Hematopoietic multipotent progenitor cell (in vitro differentiated cells): ENCODE results near the gene TMEM178B. TPM values are rescaled to one million over a fixed set of nuclear protein-coding genes. Genes with fewer than 3 reads are reported as not detected.
"Not testable (repeated sequence)": the region's sequence is repeated elsewhere in the genome, so short reads cannot be mapped to it uniquely, and the experiment has no call there.

Source experiments
- DNase-seq, 3 donors: peaks; one replicate each; pipeline ENCODE4 v3.0.0-alpha.2; 2011 to 2015; ENCODE audit warnings: low read depth in 2 of 3, low spot score in 2 of 3
- total RNA-seq: library from RNA; depleted of rRNA; stranded (reverse); fragments of >200 nt; gene quantifications from one replicate; pipeline ENCODE4 v1.2.3, GENCODE V29; 2012

Gene TMEM178B
- total RNA-seq, 1 donor = under 0.01 TPM

DNA sequence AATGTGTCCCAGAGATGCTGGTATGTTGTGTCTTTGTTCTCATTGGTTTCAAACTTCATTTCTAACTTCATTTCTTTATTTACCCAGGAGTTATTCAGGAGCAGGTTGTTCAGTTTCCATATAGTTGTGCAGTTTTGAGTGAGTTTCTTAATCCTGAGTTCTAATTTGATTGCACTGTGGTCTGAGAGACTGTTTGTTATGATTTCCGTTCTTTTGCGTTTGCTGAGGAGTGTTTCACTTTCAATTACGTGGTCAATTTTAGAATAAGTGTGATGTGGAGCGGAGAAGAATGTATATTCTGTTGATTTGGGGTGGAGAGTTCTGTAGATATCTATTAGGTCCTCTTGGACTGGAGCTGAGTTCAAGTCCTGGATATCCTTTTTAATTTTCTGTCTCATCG lies 103.3 kb downstream of the TMEM178B start:
- not testable (repeated sequence) for DNase-seq

DNA sequence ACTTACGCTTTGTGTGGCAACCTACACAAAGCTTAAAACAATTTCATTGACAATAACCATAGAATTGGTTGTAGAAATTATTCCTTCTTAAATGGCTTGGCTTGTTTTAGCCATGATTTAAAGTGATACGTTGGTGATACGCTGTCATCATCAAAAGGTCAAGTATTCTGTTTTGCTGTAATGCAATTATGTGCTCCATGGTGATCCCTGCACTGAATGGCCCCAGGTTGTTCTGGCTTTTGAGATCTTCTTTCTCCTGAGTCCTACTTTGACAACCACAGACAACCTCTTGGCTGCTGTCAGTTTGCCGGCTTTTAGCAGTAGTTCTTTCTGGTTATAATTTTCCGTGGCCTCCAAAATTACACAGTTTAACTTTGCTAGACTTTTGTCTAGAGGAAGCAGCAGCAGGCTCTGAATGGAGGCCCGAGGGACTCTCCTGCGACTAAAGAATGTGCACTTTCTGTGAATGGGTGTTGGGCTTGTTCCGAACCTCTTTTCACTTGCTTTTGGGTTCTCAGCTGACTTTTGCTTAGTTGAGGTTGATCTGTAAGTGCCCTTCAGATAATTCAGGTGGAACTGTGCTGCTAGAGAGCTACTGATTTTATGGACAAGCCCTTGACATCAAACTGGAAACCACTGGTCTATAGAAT lies 104.7 kb downstream of the TMEM178B start:
- no peak for DNase-seq

DNA sequence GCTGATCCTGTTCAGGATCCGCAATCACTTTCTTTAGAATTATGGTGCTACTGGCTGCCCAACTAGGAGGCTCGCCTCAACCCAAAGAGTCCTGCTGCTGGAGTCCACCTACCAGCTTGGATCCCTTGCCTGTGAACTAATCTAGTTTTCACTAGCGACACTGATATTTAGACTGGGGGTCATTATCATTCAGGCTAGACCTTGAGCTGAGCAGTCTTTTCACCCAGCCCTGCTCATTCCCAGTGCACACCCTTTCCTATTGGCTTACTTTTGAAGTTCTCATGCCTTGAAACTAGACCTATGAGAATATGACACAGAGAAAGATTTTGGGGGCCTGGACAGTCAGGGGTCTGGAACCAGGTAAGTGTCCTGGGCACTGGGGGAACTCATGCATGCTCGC lies 107.9 kb downstream of the TMEM178B start:
- no peak for DNase-seq

DNA sequence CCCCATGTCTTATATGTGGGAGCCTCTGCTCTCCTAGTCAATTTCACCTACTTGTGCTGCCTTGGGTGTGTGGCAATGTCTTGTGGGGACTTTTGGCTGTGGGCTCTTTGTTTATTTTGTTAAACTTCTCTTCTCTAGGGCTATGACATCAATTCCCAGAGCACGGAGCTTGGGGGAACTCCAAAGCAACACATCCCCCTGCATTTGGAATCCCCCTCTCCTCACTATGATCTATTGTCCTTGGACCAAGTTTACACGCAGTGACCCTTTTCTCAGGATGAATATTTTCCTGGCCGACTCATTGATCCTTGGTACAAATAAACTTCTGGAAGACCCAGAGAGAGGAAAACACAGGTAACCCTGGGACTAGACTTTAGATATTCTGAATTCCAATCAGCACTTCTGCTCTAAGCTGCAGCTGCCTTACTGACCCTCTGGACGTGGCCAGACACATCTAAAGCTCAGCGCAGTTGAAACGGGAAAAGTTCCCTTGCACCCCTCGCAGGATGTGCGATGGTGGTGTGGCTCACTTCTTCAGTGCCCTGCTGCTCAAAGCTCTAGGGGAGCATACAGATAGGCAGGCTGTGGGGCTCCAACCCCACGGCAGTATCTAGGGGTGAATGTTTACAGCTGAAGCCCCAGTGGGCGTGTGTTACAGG lies 110.8 kb downstream of the TMEM178B start:
- no peak for DNase-seq

DNA sequence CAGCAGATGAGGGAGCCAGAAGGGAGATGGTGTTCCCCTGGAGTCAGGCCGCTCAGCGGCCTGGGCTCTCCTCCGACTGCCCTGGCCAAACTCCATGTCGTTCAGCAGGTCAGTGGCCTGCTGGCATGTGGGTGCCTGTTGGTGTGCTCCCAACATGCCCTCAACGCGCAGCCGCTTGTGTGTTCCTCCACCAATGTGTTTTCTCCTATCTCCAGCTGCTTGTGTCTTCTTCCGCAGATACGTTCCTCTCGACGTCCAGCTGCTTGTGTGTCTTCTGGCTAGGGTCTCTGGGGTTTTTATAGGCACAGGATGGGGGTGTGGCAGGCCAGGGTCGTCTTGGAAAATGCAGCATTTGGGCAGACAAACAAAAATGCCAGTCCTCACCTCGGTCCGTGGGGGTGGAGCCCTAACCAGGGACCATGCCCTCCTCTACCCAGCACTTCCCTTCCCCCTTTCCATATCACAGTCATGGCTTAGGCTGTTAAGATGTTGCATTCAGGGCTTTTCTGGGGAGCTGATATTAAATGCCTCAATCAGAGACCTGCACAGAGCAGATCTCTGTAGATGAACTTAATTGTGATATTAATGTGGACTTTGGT lies 111.6 kb downstream of the TMEM178B start:
- no peak for DNase-seq

DNA sequence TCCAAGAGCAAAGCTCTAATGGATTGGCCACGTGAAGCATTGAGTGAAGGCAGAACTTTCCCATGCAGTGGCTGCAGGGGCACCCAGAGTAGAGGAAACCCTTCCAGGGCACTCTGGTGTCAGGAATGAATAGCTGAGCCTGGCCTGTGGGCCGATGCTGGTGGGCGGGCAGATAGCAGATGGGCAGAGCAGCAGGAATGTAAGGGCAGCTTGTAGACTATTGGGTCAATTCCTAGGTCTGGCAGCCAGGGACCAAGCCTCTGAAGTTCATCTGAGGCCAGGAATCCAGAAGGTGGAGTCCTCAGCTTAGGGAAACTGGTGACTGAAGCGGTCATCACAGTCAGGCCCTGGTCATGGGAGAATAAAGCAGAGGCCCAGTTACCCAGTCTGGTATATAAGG lies 115.4 kb downstream of the TMEM178B start:
- no peak for DNase-seq

DNA sequence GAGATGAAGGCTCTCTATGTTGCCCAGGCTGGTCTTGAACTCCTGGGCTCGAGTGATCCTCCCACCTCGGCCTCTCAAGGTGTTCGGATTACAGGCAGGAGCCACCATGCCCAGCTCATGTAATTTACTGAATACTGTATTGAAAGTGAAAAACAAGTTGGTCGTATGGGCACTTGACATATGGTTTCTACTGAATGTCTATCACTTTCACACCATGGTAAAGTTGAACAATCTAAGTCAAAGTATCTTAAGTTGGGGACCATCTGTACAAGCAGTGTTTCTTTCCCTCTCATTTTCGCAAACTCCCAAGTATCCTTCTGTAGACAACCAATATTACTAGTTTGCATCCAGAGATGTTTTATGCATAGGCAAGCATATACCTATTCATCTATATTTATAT lies 116.6 kb downstream of the TMEM178B start:
- DNase-seq = no peak

DNA sequence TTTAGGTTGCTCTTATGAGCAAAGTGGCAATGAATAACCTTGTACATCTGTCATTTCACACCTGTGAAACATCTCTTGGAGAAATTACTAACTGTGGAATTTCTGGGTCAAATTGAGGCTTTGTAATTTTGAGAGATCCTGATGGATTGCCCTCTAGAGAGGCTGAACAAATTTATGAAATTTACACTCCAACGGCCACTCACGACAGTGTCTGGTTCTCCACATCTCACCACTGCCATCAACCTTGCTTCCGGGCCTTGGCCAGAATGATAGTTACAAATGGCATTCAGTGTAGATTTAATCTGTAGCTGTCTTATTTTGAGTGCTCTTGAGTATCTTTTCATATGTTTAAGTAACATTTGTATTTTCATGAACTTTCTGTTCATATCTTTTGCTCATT lies 117.4 kb downstream of the TMEM178B start:
- no peak for DNase-seq

DNA sequence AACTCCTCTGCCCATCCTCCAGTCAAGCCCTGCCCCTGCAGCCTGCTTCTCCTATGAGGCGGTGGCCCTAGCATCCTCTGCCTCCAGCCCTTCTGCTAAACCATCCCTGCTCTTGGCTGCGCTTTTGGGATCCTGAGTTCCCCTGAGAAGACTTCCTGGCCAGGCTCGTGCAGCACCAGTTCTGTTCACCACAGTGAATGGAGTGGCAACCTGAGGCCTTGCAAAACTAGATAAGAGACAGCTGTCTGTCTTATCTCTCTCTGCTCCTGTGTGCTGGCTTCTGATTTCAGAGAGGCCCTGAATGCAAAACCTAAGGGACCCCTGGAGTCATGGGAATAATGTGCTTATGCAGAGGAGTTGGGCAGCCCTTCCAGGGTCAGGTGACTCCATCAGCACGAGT lies 119.2 kb downstream of the TMEM178B start:
- DNase-seq = no peak

DNA sequence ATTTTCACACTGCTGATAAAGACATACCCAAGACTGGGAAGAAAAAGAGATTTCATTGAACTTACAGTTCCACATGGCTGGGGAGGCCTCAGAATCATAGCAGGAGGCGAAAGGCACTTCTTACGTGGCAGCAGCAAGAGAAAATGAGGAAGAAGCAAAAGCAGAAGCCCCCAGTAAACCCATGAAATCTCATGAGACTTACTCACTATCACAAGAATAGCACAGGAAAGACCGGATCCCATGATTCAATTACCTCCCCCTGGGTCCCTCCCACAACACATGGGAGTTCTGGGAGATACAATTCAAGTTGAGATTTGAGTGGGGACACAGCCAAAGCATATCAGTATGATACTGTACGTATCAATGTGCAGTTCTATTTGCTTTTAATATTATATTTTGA lies 121.9 kb downstream of the TMEM178B start:
- not testable (repeated sequence) for DNase-seq

DNA sequence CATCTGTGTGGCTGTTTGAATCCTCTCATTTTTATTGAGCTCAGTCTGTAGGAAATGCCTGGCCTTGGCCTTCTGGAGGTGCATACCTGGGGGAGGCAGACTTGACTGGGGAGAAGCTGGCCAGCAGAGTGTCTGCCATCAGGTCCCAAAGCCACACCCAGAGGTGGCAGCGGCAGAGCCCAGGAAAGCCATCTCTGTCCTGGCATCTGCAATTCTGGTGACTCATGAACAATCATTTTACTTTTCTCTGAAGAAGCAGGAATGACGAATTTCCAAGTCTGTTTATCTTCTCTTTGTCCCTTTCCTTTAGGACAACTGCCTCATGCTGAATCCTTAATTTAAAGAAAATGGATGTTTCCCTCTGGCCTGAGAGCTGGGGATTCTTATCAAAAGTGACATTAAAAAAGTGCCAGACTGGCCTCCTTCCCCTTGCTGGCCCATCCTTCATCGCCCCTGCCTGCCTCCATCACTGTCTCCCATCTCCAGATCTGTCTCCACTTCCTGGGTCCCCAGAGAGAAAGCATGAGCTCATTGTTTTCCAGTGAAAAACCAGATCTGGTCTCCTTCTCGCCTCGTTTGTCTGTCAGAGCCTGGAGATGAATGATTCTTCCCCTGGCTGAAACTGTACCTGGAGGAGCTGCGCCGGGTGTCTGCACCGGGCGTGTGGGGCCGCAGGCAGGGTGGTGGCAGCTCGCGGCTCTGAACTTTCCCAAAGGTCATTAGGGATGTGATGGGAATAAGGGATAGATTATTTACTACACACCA lies 124.5 kb downstream of the TMEM178B start:
- no peak for DNase-seq

DNA sequence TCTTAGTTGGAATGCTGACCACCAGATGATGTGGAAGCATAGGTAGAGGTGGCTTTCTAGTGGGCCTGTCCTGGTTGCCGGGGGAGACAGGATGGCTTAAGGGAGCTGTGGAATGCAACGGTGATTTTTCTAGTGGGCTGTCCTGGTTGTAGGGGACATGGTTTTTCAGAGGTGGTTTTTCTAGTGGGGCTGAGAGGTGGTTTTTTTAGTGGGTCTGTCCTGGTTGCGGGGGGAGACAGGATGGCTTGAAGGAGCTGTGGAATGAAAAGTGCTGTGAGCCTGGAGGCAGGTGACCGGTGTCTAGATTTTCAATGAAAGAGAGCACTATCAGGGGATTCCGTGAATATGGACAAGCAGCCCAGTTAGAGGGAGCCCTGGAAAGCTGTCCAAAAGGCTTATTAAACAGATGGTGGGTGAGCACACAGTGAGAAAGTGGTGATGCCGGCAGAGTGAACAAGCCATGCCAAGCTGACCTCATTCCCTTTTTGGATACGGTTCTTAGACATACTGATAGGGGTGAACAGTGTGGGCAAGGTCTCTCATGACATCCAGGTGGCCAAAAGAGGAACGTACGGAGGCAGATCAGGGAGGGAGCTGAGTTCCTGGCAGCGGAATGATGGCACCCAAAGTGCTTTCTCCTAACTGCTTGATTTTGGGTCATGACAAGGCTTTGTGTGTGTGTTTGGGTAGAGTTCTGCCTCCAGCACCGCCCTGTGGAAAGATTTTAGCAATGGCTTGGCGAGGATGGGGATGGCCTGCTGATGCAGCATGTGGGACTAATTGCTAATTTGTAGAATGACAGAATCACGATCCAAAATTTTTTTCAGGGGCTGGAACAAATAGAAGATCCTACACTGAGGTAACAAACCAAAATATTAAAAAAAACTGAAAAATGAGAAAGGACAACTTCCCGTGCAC lies 126.6 kb downstream of the TMEM178B start:
- DNase-seq = no peak

DNA sequence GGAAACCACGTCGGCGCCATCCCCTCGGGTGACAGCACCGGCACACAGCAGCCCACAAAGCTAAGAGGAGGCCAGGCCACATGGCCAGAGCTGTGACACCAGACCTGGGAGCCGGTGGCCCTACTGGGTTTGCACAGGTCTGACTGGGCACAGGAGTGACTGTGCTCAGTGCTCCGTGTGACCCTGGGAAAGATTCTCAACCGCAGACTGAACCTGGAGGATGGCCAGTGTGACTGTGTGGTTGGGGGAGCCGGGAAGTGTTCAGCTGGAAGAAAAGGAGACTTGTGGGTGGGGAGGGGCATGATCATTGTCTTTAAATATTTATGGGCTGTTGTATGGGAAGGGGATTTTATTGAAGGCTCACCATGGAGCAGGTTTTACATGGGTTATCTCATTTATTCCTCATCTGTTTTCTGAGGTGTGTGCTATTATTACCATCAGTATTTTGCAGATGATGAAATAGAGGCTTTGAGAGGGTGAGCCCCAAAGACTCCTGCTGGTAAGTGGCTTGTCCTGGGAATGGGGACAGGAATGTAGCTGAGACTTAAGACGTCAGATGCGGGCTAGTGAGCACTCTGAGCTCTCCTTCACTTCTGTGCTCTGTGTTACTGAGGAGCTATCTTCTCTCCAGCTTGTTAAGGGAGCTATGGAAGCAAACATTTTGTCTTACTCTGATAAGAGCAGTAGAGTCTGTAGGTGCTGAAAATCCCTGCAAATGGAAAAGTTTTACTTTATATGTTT lies 127.5 kb downstream of the TMEM178B start:
- no peak for DNase-seq

DNA sequence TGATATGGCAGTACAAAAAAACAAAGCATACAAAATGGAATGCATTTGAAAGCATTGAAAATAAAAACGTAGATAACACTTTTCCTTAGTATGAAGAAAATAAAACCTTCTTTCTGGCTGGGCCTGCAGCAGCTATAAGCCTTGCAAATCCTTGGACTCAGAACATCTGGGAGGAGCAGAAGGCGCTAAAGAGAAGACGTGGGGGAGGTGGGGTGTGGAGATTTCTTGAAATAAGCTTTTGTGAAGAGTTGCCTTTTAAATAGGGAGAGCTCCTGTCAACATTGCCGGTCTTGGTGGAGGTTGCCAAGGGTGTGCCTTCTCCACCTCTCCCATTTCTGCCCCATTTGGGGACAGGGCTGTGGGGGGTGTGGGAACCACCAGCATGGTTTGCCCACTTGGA lies 128.7 kb downstream of the TMEM178B start:
- no peak for DNase-seq

DNA sequence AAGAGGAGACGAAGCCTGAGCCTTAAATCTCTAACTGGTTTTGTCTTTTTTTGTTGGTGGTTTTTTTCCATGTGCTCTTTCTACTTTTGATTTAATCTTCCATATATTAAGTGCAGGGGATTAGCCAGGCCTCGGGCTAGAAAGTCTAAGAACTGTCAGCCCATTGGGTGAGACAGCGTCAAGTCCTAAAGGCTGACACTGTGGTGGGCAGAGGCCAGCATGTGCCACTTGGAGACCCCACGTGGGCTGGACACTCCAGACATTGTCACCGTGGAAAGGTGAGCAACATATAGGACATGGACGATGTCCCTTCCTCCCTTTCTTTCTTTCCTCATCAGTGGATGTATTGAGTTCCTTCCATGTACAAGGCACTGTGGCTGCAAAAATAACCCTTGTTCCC lies 129.3 kb downstream of the TMEM178B start:
- DNase-seq = no peak

DNA sequence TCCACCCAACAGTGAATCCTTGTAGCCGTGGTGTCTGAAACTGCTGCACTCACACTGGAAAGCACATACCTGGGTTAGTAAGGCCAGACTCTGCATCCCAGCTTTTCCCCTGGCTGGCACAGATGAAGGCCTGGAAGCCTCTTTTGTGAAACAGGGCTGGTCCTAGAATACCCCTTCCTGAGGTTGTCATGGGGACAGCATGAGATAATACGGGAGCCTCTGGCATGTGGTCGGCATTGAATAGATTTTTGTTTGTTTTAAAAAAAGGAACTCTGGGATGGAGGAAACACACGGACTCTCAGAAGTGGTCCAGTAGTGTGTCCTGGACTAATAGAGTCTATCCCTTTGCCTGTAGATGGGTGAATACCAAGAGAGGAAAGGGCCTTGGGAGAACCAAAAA lies 129.7 kb downstream of the TMEM178B start:
- DNase-seq = no peak

DNA sequence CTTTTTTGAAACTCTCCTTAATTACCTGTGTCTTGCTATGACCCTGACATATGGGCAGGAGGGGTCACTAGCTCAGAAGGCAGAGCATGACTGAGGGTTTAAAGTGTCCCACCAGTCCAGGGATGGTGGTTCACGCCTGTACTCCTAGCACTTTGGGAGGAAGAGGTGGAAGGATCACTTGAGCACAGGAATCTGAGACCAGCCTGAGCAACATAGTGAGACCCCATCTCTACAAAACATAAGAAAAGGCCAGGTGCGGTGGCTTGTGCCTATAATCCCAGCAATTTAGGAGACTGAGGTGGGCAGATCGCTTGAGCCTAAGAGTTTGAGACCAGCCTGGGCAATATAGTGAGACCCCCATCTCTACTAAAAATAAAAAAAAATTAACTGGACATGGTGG lies 133.8 kb downstream of the TMEM178B start:
- DNase-seq = no peak

DNA sequence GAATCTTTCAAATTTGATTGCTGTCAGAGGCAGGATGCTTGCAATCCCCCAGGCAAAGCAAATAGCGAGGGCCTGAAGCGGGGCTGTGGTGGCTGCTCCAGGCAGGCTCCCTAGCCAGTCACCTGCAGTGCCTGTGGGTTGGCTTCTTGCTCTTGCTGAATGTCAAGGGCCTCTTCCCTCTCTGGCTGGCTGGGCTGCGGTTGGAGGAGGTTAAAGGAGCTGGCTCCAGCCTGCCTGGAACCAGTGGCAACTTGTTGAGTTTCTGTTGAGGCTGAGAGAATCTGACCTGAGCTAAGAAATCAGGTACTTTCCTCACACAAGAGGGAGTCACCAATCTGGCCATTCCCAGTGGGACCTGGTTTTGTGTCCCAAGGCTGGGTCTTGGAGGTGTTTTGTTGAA lies 134.7 kb downstream of the TMEM178B start:
- no peak for DNase-seq

DNA sequence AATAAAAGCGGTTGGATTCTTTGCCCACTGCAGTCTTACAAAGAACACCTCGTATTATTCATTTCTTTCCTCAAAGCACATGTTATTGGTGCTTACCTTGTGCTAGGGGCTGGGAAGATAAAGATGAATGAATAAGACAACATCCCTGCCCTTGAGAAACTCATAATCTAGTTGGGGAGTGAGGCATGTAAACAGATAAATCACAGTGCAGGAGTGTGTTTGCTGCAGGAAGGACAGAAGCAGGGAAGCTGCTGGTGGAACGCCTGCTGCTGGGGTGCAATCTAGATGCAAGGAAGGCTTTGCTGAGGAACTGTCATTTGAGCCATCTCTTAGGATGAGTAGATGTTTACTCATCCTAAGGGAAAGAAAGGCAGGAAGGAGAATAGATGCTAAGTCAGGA lies 135.6 kb downstream of the TMEM178B start:
- no peak for DNase-seq

DNA sequence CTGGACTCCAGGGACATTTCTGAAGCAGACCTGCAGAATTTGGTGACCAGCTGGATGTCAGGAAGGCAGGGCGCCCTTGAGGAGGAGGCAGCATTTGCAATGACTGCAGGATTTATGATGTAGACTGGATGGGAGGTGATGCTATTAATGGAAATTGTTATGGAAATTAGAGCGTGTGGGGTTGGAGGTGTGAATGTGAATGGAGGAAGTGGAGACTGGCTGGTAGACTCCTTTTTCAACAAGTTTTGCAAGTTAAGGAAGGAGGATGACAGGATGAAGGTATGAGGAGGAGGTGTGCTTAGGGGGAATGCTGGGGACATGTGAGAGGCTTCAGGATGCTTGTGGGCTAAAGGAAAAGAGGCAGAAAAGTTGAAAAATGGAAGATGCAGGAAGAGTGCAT lies 137.0 kb downstream of the TMEM178B start:
- no peak for DNase-seq
